Activated naive CD8-positive, alpha-beta T cell treated with anti-CD3 and anti-CD28 coated beads, Interleukin-2, amount 50 U/mL, for 24 hours (primary cell): ENCODE results near the gene SIT1.
"Not testable (repeated sequence)": the region's sequence is repeated elsewhere in the genome, so short reads cannot be mapped to it uniquely, and the experiment has no call there.

ENCODE experiments used
- ATAC-seq: fragments of 150-1000 bp; cut with Tn5 transposase; one replicate; pipeline ENCODE4 v1.10.0; 2021
- DNase-seq: peaks from one replicate; pipeline ENCODE4 v3.0.0; 2021
- H3K27ac Mint-ChIP-seq: one replicate; pipeline ENCODE4 v1.8.0; 2021; ENCODE audit warnings: mild to moderate bottlenecking, mixed read lengths
- H3K27me3 Mint-ChIP-seq: one replicate; pipeline ENCODE4 v1.8.0; 2021; ENCODE audit warnings: mixed read lengths
- H3K36me3 Mint-ChIP-seq: one replicate; pipeline ENCODE4 v1.8.0; 2021; ENCODE audit warnings: low read depth, mixed read lengths
- H3K4me1 Mint-ChIP-seq: one replicate; pipeline ENCODE4 v1.8.0; 2021; ENCODE audit warnings: mixed read lengths
- H3K4me3 Mint-ChIP-seq: one replicate; pipeline ENCODE4 v1.8.0; 2021; ENCODE audit warnings: mild to moderate bottlenecking, moderate library complexity, mixed read lengths
- H3K9me3 Mint-ChIP-seq: one replicate; pipeline ENCODE4 v1.8.0; 2021; ENCODE audit warnings: mixed read lengths

SIT1 gene

GRCh38 chr9:35618325-35618727 lies 32.4 kb downstream of the SIT1 start, which contains the start of gene CD72:
CD72 (minus strand) TSS chr9:35618413; CDS start chr9:35618303, 110 bp downstream.
- ATAC-seq (no peak), DNase-seq (no peak)
- peaks cover 66% of the 10 kb centered on the region for H3K4me1 Mint-ChIP-seq
- peak within 1 kb of the TSS; percentile 97 for H3K27ac Mint-ChIP-seq
- peak within 1 kb of the TSS; percentile 82 for H3K4me3 Mint-ChIP-seq
- no peaks in the 10 kb centered on the region for H3K27me3 Mint-ChIP-seq
- no peaks in the 10 kb centered on the region for H3K9me3 Mint-ChIP-seq
- H3K36me3 Mint-ChIP-seq, result peaks cover 2% of the 10 kb centered on the region

DNA sequence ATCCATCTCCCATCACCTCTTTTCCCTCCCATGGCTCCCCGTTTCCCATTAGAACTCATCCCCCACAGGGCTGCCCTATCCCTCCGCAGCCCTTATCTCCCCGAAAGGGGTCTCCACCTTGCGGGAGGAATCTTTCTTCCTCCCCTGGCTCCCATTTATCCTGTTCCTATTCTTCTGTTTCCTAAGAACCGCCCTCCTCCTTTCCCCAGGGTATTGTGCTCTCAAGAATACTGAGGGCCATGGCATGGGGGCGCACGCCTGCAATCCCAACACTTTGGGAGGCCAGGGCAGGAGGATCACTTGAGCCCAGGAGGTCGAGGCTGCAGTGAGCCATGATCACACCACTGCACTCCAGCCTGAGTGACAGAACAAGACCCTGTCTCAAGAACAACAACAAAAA lies 33.2 kb downstream of the SIT1 start:
- H3K27ac Mint-ChIP-seq, result peak overlapping the region; percentile 97
- peaks cover 2% of the 10 kb centered on the region for H3K36me3 Mint-ChIP-seq
- DNase-seq (no peak), ATAC-seq (no peak)
- H3K4me1 Mint-ChIP-seq, result peaks cover 66% of the 10 kb centered on the region
- no peaks in the 10 kb centered on the region for H3K9me3 Mint-ChIP-seq
- peak overlapping the region; percentile 82 for H3K4me3 Mint-ChIP-seq
- H3K27me3 Mint-ChIP-seq, result no peaks in the 10 kb centered on the region

GRCh38 chr9:35616681-35617459 lies 33.9 kb downstream of the SIT1 start:
- Mint-ChIP-seq H3K4me1 (peaks cover 60% of the 10 kb centered on the region), H3K36me3 (peaks cover 2% of the 10 kb centered on the region), H3K27ac (peak overlapping the region; percentile 97), H3K27me3 (no peaks in the 10 kb centered on the region), H3K9me3 (no peaks in the 10 kb centered on the region), H3K4me3 (peak overlapping the region; percentile 82)
- peak; percentile 15 for ATAC-seq
- DNase-seq, result peak; percentile 83

GRCh38 chr9:35615981-35616680 lies 34.6 kb downstream of the SIT1 start:
- Mint-ChIP-seq H3K36me3 (peaks cover 2% of the 10 kb centered on the region), H3K27me3 (no peaks in the 10 kb centered on the region), H3K27ac (peak overlapping the region; percentile 74), H3K4me3 (peak overlapping the region; percentile 82), H3K9me3 (no peaks in the 10 kb centered on the region), H3K4me1 (peaks cover 58% of the 10 kb centered on the region)
- ATAC-seq, result no peak
- no peak for DNase-seq

DNA sequence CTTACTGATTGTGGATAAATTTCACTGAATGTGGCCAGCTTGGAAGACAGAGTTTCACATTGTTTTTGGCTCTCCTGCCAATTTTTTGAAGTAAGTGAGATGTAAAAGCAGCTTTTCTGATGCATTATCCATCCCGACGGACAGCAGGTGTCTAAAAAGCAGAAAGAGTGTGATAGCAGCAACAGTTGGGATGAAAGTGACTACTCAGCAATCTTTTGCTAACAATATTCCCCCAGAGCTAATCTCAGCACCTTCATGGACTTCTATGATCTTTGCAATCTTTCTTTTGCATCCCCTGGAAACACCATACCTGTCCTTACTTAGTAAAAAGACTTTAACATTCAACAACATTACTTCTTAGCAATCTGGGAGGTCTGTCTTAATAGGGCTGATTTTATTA lies 37.9 kb downstream of the SIT1 start:
- no peak overlapping the region for H3K27ac Mint-ChIP-seq
- H3K4me3 Mint-ChIP-seq, result no peak overlapping the region
- no peaks in the 10 kb centered on the region for H3K9me3 Mint-ChIP-seq

DNA sequence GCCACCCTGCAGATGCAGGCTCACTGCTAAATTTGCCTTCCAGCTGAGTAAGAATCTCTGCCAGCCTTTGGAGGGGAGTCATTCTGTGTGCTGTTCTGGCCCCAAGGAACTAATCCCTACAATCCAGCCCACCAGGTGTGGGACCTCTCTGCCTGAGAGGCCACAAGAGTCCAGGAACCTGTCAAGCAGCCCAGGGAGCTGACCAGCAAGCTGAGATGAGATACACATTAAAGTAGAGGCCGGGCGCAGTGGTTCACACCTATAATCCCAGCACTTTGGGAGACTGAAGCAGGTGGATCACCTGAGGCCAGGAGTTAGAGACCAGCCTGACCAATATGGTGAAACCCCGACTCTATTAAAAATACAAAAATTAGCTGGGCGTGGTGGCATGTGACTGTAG lies 38.7 kb downstream of the SIT1 start:
- H3K9me3 Mint-ChIP-seq, ATAC-seq, H3K27ac Mint-ChIP-seq: not testable (repeated sequence)

More for the DNA sequence above, 37.9 kb downstream of the SIT1 start:
- ATAC-seq (no peak), DNase-seq (no peak)
- H3K4me1 Mint-ChIP-seq, result peaks cover 25% of the 10 kb centered on the region
- H3K36me3 Mint-ChIP-seq, result peaks cover 8% of the 10 kb centered on the region
- H3K27me3 Mint-ChIP-seq, result no peaks in the 10 kb centered on the region

DNA sequence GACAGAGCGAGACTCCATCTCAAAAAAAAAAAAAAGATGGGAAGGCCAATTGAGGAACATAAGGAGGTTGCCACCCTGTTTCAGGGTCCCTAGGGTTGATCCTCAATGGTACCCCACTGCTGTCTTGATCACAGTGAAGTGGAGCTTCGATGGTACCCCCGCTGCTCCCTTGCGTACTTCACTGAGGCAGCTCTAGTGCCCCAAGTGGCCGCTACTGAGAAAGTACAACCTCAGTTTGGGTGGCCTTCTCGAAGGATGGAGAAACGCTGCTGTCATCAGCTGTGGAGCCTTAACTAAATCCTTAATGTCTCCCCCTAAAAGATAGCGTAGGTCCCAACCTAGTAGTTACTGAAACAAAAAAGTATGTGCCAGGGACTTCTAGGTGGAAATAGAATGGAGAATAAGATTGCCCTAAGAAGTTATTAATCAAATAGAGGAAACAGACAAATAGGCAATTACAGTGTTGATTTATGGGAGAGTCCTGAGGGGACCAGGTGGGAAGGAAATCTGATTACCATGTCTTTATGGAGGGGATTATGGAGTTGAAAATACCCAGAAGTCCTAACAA lies 39.4 kb downstream of the SIT1 start:
- no peaks in the 10 kb centered on the region for H3K9me3 Mint-ChIP-seq
- no peak overlapping the region for H3K27ac Mint-ChIP-seq
- peak; percentile 59 for DNase-seq
- H3K4me3 Mint-ChIP-seq, result no peak overlapping the region
- H3K4me1 Mint-ChIP-seq, result peaks cover 20% of the 10 kb centered on the region
- peak; percentile 72 for ATAC-seq
- peaks cover 13% of the 10 kb centered on the region for H3K36me3 Mint-ChIP-seq
- H3K27me3 Mint-ChIP-seq, result no peaks in the 10 kb centered on the region

More for the DNA sequence above, 38.7 kb downstream of the SIT1 start:
- peaks cover 20% of the 10 kb centered on the region for H3K4me1 Mint-ChIP-seq
- H3K4me3 Mint-ChIP-seq, DNase-seq, H3K27me3 Mint-ChIP-seq, H3K36me3 Mint-ChIP-seq: not testable (repeated sequence)

DNA sequence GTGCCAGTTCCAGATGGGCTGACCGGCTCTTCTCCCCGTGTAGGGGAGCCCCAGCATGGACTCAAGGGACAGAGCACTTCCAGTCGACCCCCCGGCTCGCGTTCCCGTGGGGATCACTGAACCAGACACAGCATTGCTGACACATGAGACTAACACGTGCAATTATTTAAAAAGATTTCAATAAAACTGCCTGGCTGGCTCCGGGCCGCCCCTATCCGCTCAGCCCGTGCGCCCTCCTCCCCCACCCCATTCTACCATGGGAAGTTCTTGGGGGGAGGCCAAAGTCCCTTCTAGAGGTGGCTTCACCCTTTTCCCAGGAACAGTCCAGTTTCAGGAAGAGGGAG lies 40.9 kb downstream of the SIT1 start:
- peaks cover 13% of the 10 kb centered on the region for H3K36me3 Mint-ChIP-seq
- H3K27me3 Mint-ChIP-seq, result no peaks in the 10 kb centered on the region
- H3K4me3 Mint-ChIP-seq, result no peak overlapping the region
- H3K4me1 Mint-ChIP-seq, result peaks cover 19% of the 10 kb centered on the region
- no peak for DNase-seq
- no peak overlapping the region for H3K27ac Mint-ChIP-seq
- H3K9me3 Mint-ChIP-seq, result no peaks in the 10 kb centered on the region
- ATAC-seq, result no peak

DNA sequence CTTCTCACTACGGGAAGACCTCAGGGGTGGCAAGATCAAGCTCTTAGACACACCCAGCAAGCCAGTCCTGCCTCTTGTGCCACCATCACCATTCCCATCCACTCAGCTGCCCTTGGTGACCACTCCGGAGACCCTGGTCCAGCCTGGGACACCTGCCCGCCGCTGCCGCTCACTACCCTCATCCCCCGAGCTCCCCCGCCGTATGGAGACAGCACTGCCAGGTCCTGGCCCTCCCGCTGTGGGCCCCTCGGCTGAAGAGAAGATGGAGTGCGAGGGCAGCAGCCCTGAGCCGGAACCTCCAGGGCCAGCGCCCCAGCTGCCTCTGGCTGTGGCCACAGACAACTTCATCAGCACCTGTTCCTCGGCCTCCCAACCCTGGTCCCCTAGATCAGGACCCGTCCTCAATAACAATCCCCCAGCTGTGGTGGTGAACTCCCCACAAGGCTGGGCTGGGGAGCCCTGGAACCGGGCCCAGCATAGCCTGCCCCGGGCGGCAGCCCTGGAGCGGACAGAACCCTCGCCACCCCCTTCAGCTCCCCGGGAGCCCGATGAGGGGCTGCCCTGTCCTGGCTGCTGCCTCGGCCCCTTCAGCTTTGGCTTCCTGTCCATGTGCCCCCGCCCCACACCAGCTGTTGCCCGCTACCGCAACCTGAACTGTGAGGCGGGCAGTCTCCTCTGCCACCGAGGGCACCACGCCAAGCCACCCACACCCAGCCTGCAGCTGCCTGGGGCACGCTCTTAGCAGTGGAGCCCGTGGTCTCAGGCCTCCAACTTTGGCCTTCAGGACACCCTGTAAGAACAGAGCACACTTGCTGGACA lies 41.5 kb downstream of the SIT1 start:
- Mint-ChIP-seq H3K27me3 (no peaks in the 10 kb centered on the region), H3K9me3 (no peaks in the 10 kb centered on the region), H3K36me3 (peaks cover 11% of the 10 kb centered on the region), H3K4me3 (no peak overlapping the region), H3K4me1 (peaks cover 21% of the 10 kb centered on the region), H3K27ac (no peak overlapping the region)
- DNase-seq (no peak), ATAC-seq (no peak)

DNA sequence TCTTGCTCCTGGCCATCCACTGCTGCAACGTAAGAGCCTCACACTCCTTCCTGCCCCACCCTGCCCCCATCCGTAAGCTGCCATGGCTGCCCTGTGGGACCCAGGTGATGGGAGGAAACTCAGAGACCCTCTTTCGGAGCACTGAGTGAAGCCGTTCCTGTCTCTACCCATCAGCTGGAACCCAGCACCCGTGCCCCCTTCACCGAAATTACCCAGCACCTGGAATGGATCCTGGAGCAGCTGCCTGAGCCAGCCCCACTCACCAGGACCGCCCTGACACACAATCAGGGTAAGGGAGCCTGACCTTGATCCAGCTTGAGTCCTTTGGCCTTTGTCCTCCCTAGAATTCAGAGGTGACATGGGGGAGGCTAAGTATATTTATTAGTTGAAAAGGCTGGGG lies 42.5 kb downstream of the SIT1 start:
- Mint-ChIP-seq H3K9me3 (no peaks in the 10 kb centered on the region), H3K4me1 (peaks cover 31% of the 10 kb centered on the region), H3K27me3 (peaks cover 2% of the 10 kb centered on the region), H3K27ac (no peak overlapping the region), H3K4me3 (no peak overlapping the region), H3K36me3 (peaks cover 15% of the 10 kb centered on the region)
- ATAC-seq, result no peak
- DNase-seq, result no peak

- Mint-ChIP-seq H3K4me3 (peak overlapping the region; percentile 84), H3K36me3 (peaks cover 15% of the 10 kb centered on the region), H3K27ac (no peak overlapping the region), H3K27me3 (peaks cover 2% of the 10 kb centered on the region), H3K4me1 (peaks cover 40% of the 10 kb centered on the region), H3K9me3 (no peaks in the 10 kb centered on the region)
- DNase-seq (no peak), ATAC-seq (no peak)
Measured at GRCh38 chr9:35606726-35607125, 44.0 kb downstream of the SIT1 start.

GRCh38 chr9:35606138-35606504 lies 44.6 kb downstream of the SIT1 start:
- no peaks in the 10 kb centered on the region for H3K9me3 Mint-ChIP-seq
- DNase-seq (no peak), ATAC-seq (no peak)
- peaks cover 2% of the 10 kb centered on the region for H3K27me3 Mint-ChIP-seq
- peak overlapping the region; percentile 65 for H3K27ac Mint-ChIP-seq
- peak overlapping the region; percentile 84 for H3K4me3 Mint-ChIP-seq
- peaks cover 15% of the 10 kb centered on the region for H3K36me3 Mint-ChIP-seq
- H3K4me1 Mint-ChIP-seq, result peaks cover 35% of the 10 kb centered on the region

GRCh38 chr9:35605351-35606137 lies 45.2 kb downstream of the SIT1 start:
- DNase-seq, result peak; percentile 44
- Mint-ChIP-seq H3K9me3 (no peaks in the 10 kb centered on the region), H3K4me1 (peaks cover 35% of the 10 kb centered on the region), H3K27me3 (peaks cover 2% of the 10 kb centered on the region), H3K4me3 (peak overlapping the region; percentile 84), H3K27ac (peak overlapping the region; percentile 65), H3K36me3 (peaks cover 15% of the 10 kb centered on the region)
- peak; percentile 2 for ATAC-seq
